Measurements from ENCODE around the gene ARFGAP2.

DNA sequence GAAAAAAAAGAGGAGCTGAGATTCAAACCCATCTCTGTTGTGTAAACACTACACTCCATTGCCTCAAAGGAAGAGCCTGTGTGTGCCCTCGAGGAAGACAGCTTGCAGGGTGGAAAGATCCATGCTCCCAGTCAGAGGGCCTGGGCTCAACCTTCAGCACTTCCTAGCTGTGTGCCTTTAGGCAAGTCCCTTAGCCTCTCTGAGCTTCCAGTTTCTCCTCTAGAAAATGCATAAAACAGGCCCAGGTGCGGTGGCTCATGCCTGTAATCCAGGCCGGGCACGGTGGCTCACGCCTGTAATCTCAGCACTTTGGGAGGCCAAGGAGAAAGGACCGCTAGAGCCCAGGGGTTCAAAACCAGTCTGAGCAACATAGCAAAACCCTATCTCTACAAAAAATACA is 4.6 kb upstream of the ARFGAP2 start:
- TF ChIP-seq, protein P1, sequence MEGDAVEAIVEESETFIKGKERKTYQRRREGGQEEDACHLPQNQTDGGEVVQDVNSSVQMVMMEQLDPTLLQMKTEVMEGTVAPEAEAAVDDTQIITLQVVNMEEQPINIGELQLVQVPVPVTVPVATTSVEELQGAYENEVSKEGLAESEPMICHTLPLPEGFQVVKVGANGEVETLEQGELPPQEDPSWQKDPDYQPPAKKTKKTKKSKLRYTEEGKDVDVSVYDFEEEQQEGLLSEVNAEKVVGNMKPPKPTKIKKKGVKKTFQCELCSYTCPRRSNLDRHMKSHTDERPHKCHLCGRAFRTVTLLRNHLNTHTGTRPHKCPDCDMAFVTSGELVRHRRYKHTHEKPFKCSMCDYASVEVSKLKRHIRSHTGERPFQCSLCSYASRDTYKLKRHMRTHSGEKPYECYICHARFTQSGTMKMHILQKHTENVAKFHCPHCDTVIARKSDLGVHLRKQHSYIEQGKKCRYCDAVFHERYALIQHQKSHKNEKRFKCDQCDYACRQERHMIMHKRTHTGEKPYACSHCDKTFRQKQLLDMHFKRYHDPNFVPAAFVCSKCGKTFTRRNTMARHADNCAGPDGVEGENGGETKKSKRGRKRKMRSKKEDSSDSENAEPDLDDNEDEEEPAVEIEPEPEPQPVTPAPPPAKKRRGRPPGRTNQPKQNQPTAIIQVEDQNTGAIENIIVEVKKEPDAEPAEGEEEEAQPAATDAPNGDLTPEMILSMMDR (IDR thresholded peaks at IDR 0.05), result no peak
- TF ChIP-seq POLR2A (IDR thresholded peaks at IDR 0.05), result no peak

Data from adrenal gland (tissue), 5 donors.